ENCODE data around the gene KCTD16.

DNA sequence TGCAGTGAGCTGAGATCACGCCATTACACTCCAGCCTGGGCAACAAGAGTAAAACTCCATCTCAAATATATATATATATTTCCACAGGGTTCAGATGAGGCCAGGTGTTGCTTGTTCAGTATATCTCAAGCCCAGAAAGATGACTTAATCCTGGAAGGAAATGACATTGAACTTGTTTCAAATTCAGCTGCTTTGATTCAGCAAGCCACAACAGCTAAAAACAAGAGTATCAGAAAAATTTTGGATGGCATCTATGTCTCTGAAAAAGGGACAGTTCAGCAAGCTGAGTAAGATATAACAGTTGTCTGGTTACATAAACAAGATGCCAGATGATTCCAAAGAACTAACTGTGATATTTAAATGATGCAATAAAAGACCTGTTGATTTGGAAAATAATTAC lies 352.0 kb downstream of the KCTD16 start:
- TF ChIP-seq CTCF (IDR thresholded peaks at IDR 0.05), result no peak
- no peak for TF ChIP-seq POLR2A (IDR thresholded peaks at IDR 0.05)

All from upper lobe of left lung (tissue), 4 donors.